Measurements from ENCODE around the gene STK36. TPM values are rescaled to one million over a fixed set of nuclear protein-coding genes. Genes with fewer than 3 reads are reported as not detected.

STK36 gene
- total and polyA plus RNA-seq, 2 donors (not counting 3 experiments of a cell fraction or from before 2014, with no cell fraction given): 40.9 to 65.2 TPM

- no peak overlapping the region for H2AFZ ChIP-seq (ENCODE audit: low read depth, low read length)
- H3K79me2 ChIP-seq (ENCODE audit: control insufficient read depth, insufficient read depth, low read length): peaks cover 33% of the 10 kb centered on the region
- H3K4me1 ChIP-seq (ENCODE audit: control insufficient read depth, extremely low read depth, insufficient read depth, low read length): peaks cover 12% of the 10 kb centered on the region
- ChIA-PET CTCF (interaction anchor here (0.7 to 4.4 kb wide), 4 partner anchors 9 to 111 kb away, joined by 3 to 24 read pairs (median 3); no protein-coding TSS in a partner anchor), POLR2A (no interaction called here)
- H3K4me3 ChIP-seq (replicated peaks in 1 of 3; ENCODE audit: insufficient read depth in 1 of 3, low read depth in 1 of 3, low read length in 3 of 3): no peak overlapping the region
- no peaks in the 10 kb centered on the region for H4K20me1 ChIP-seq (replicated peaks; ENCODE audit: control insufficient read depth, extremely low read depth, insufficient read depth, low read length)
- H3K9ac ChIP-seq (replicated peaks; ENCODE audit: extremely low read depth, insufficient read depth, low read length): no peak overlapping the region
- no peak overlapping the region for H3K27ac ChIP-seq (ENCODE audit: insufficient read depth, low read depth, low read length)
- no peaks in the 10 kb centered on the region for H3K27me3 ChIP-seq (ENCODE audit: control insufficient read depth in 2 of 2, insufficient read depth in 2 of 2, low read length in 2 of 2)
- intact Hi-C loops (cut with micrococcal nuclease): no loop called here
- no peaks in the 10 kb centered on the region for H3K9me1 ChIP-seq (replicated peaks; ENCODE audit: control insufficient read depth, extremely low read depth, insufficient read depth, low read length)
- dilution Hi-C loops (cut with MboI; ENCODE audit: extremely low pct_ligation_motif_present, low sequenced_read_pairs): no loop called here
- peaks cover 11 to 12% of the 10 kb centered on the region in 2 experiments for H3K36me3 ChIP-seq (ENCODE audit: control insufficient read depth in 2 of 2, extremely low read depth in 1 of 2, insufficient read depth in 2 of 2, low read length in 2 of 2)
- no TSS peak for BruUV-seq (replicated peaks)
- no peaks in the 10 kb centered on the region for H3K9me3 ChIP-seq (replicated peaks; ENCODE audit: control insufficient read depth, insufficient read depth, low read length)
- no peak overlapping the region for H3K4me2 ChIP-seq (ENCODE audit: insufficient read depth, low read length)
- FAIRE-seq (peak; percentile 55), DNase-seq (ENCODE audit: low read depth, low spot score) (no peak)
- TF ChIP-seq MAX (IDR thresholded peaks at IDR 0.05; ENCODE audit: insufficient read depth, insufficient read length) (no peak), POLR2AphosphoS5 (IDR thresholded peaks at IDR 0.05; ENCODE audit: insufficient read depth, low read depth, low read length) (no peak), MYC (IDR thresholded peaks at IDR 0.05; ENCODE audit: low read depth, low read length) (no peak)
Measured at GRCh38 chr2:218736531-218736930, 64.6 kb downstream of the STK36 start.

GRCh38 chr2:218743068-218743467 lies 71.2 kb downstream of the STK36 start:
- H3K27me3 ChIP-seq (ENCODE audit: control insufficient read depth in 2 of 2, insufficient read depth in 2 of 2, low read length in 2 of 2): no peaks in the 10 kb centered on the region
- no peaks in the 10 kb centered on the region for H3K79me2 ChIP-seq (ENCODE audit: control insufficient read depth, insufficient read depth, low read length)
- no peak overlapping the region for H3K27ac ChIP-seq (ENCODE audit: insufficient read depth, low read depth, low read length)
- no peak overlapping the region for H3K4me3 ChIP-seq (replicated peaks in 1 of 3; ENCODE audit: insufficient read depth in 1 of 3, low read depth in 1 of 3, low read length in 3 of 3)
- H2AFZ ChIP-seq (ENCODE audit: low read depth, low read length): no peak overlapping the region
- peaks cover 26 to 31% of the 10 kb centered on the region in 2 experiments for H3K36me3 ChIP-seq (ENCODE audit: control insufficient read depth in 2 of 2, extremely low read depth in 1 of 2, insufficient read depth in 2 of 2, low read length in 2 of 2)
- ChIA-PET CTCF (interaction anchor here (1.2 to 1.7 kb wide), 2 partner anchors 8 to 104 kb away, joined by 4 to 5 read pairs; no protein-coding TSS in a partner anchor), POLR2A (no interaction called here)
- dilution Hi-C loops (cut with MboI; ENCODE audit: extremely low pct_ligation_motif_present, low sequenced_read_pairs) (no loop called here), intact Hi-C loops (cut with micrococcal nuclease) (no loop called here)
- H4K20me1 ChIP-seq (replicated peaks; ENCODE audit: control insufficient read depth, extremely low read depth, insufficient read depth, low read length): no peaks in the 10 kb centered on the region
- BruUV-seq (replicated peaks): no TSS peak
- no peaks in the 10 kb centered on the region for H3K9me1 ChIP-seq (replicated peaks; ENCODE audit: control insufficient read depth, extremely low read depth, insufficient read depth, low read length)
- FAIRE-seq: no peak
- H3K9ac ChIP-seq (replicated peaks; ENCODE audit: extremely low read depth, insufficient read depth, low read length): no peak overlapping the region
- no peaks in the 10 kb centered on the region for H3K9me3 ChIP-seq (replicated peaks; ENCODE audit: control insufficient read depth, insufficient read depth, low read length)
- H3K4me1 ChIP-seq (ENCODE audit: control insufficient read depth, extremely low read depth, insufficient read depth, low read length): no peaks in the 10 kb centered on the region
- TF ChIP-seq GATA2 (IDR thresholded peaks at IDR 0.05; ENCODE audit: insufficient read depth, insufficient read length, low read depth, low read length): no peak
- TF ChIP-seq MYC (IDR thresholded peaks at IDR 0.05; ENCODE audit: low read depth, low read length): no peak
- no peak for TF ChIP-seq MAX (IDR thresholded peaks at IDR 0.05; ENCODE audit: insufficient read depth, insufficient read length)
- TF ChIP-seq POLR2AphosphoS5 (IDR thresholded peaks at IDR 0.05; ENCODE audit: insufficient read depth, low read depth, low read length): no peak
- no peak for TF ChIP-seq CTCF (IDR thresholded peaks at IDR 0.05; ENCODE audit: extremely low read depth in 1 of 2, insufficient read depth in 1 of 2, low read depth in 1 of 2, low read length in 2 of 2)
- no peak for TF ChIP-seq EZH2 (IDR thresholded peaks at IDR 0.05; ENCODE audit: borderline replicate concordance, low read depth, low read length, severe bottlenecking)
- TF ChIP-seq FOS (IDR thresholded peaks at IDR 0.05; ENCODE audit: borderline replicate concordance, insufficient read depth, low read length): no peak
- no peak for TF ChIP-seq POLR2A (IDR thresholded peaks at IDR 0.05; ENCODE audit: low read depth, low read length)
- TF ChIP-seq JUN (IDR thresholded peaks at IDR 0.05; ENCODE audit: borderline replicate concordance, insufficient read depth, insufficient read length, low read depth): no peak
- no peak overlapping the region for H3K4me2 ChIP-seq (ENCODE audit: insufficient read depth, low read length)
- no peak for DNase-seq (ENCODE audit: low read depth, low spot score)
